Mammary epithelial cell (primary cell): ENCODE data around the gene TYW1B.
"Not testable (repeated sequence)": the region's sequence is repeated elsewhere in the genome, so short reads cannot be mapped to it uniquely, and the experiment has no call there.

Experiments
- CTCF ChIP-seq, 2 donors: IDR thresholded peaks in 1 of 2; conservative IDR thresholded peaks in 1 of 2; 2 replicates each; pipeline ENCODE4 v1.5.1; 2011 to 2012; ENCODE audit warnings: inconsistent platforms in 2 of 2, low read length in 2 of 2, mild to moderate bottlenecking in 2 of 2, control low read depth in 1 of 2, low read depth in 1 of 2; ENCODE audit not compliant: insufficient read depth in 1 of 2; ENCODE audit errors: extremely low read depth in 1 of 2
- EZH2 ChIP-seq: IDR thresholded peaks from 2 replicates; pipeline ENCODE4 v1.6.1; 2012; ENCODE audit warnings: low read length, inconsistent platforms, borderline replicate concordance

GRCh38 chr7:72580142-72580770 is 247.7 kb downstream of the TYW1B start:
- TF ChIP-seq EZH2; CTCF (conservative IDR thresholded peaks at IDR 0.05 in 1 of 2, IDR thresholded peaks at IDR 0.05 in 1 of 2; ENCODE audit: extremely low read depth in 1 of 2, insufficient read depth in 1 of 2, low read depth in 1 of 2, low read length in 2 of 2): not testable (repeated sequence)
